ENCODE results near the gene ZBTB32.

ZBTB32 gene

GRCh38 chr19:35753634-35754369, 49.4 kb downstream of the ZBTB32 start:
- peaks cover 15% of the 10 kb centered on the region for H3K36me3 Mint-ChIP-seq (ENCODE audit: low read depth)
- TF ChIP-seq, protein P1, sequence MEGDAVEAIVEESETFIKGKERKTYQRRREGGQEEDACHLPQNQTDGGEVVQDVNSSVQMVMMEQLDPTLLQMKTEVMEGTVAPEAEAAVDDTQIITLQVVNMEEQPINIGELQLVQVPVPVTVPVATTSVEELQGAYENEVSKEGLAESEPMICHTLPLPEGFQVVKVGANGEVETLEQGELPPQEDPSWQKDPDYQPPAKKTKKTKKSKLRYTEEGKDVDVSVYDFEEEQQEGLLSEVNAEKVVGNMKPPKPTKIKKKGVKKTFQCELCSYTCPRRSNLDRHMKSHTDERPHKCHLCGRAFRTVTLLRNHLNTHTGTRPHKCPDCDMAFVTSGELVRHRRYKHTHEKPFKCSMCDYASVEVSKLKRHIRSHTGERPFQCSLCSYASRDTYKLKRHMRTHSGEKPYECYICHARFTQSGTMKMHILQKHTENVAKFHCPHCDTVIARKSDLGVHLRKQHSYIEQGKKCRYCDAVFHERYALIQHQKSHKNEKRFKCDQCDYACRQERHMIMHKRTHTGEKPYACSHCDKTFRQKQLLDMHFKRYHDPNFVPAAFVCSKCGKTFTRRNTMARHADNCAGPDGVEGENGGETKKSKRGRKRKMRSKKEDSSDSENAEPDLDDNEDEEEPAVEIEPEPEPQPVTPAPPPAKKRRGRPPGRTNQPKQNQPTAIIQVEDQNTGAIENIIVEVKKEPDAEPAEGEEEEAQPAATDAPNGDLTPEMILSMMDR (IDR thresholded peaks at IDR 0.05; ENCODE audit: unreplicated experiment in 3 of 3), result no peak
- H3K9me3 Mint-ChIP-seq, result no peaks in the 10 kb centered on the region
- H3K4me1 Mint-ChIP-seq, result peaks cover 25% of the 10 kb centered on the region
- H3K4me3 Mint-ChIP-seq, result peak overlapping the region; percentile 40 to 50 (median 44)
- peak overlapping the region in 2 of 3 experiments; percentile 55 to 83 for H3K27ac Mint-ChIP-seq
- peaks cover 11% of the 10 kb centered on the region for H3K27me3 Mint-ChIP-seq (ENCODE audit: low read depth)

DNA sequence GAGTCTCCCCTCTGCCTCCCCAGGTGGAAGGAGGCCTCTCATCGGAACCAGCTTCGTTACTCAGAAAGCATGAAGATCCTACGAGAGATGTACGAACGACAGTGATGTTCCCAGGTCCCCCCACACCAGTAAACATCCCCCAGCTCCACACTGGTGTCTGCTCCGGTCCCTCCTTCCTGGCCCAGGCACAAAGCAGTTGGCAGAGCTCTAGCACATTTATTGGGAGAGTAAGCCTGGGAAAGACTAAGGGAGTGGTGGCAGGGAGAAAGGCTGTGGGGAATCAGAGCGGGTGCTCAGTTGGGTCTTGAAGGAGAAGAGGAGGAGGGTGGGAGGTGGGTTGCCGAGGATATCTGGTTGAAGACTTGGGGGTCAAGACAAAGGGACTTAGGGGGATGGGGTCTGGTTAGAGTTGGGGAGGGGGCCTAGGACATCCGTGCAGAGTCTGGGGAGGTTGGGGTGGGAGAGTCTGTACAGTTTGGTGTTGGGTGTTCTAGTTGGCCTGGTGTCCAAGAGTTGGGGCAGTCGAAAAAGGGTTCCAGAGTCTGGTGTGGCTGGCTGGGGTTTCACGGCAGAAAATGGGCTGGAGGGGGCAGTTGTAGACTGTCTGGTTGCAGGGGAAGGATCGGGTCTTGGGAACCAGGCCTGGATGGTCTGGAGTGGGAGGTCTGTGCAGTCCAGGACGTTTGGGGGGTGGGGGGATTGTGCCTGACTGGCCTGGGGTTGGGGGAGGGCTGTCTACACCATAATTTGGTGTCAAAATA, 50.2 kb downstream of the ZBTB32 start:
- TF ChIP-seq, protein P1 (IDR thresholded peaks at IDR 0.05; ENCODE audit: unreplicated experiment in 3 of 3), result no peak

DNA sequence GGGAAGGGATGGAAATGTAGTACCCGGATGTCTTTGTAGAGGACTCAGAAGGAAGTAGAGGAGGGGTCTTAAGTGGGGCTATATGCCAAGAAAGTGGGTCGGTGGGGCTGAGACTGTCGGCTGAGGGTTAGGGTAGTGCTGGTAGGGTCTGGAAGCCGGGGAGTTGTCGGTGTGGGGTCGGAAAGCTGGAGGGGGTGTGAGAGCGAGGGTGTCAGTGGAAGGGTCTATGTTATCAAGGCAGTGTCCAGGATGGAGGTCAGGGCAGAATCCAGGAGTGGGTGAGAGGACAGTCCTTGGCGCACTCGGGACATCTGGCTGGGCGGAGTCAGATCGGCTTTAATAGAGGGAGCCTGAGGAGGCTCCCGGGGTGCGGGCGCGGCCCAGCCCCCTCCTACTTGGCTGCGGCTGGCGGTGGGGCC, 50.8 kb downstream of the ZBTB32 start:
- peaks cover 20% of the 10 kb centered on the region for H3K36me3 Mint-ChIP-seq (ENCODE audit: low read depth)
- H3K4me1 Mint-ChIP-seq, result peaks cover 32% of the 10 kb centered on the region
- peaks cover 11% of the 10 kb centered on the region for H3K27me3 Mint-ChIP-seq (ENCODE audit: low read depth)
- TF ChIP-seq, protein P1 (IDR thresholded peaks at IDR 0.05; ENCODE audit: unreplicated experiment in 3 of 3), result no peak
- H3K4me3 Mint-ChIP-seq, result peak overlapping the region; percentile 58 to 62 (median 61)
- H3K27ac Mint-ChIP-seq, result peak overlapping the region; percentile 47 to 83 (median 64)
- H3K9me3 Mint-ChIP-seq, result no peaks in the 10 kb centered on the region

More for the DNA sequence above, 50.2 kb downstream of the ZBTB32 start:
- Mint-ChIP-seq H3K27me3 (ENCODE audit: low read depth) (peaks cover 11% of the 10 kb centered on the region), H3K9me3 (no peaks in the 10 kb centered on the region), H3K4me3 (peak overlapping the region; percentile 58 to 62 (median 61)), H3K36me3 (ENCODE audit: low read depth) (peaks cover 18% of the 10 kb centered on the region), H3K27ac (peak overlapping the region; percentile 47 to 83 (median 64)), H3K4me1 (peaks cover 30% of the 10 kb centered on the region)

- TF ChIP-seq, protein P1 (IDR thresholded peaks at IDR 0.05; ENCODE audit: unreplicated experiment in 3 of 3), result no peak
- Mint-ChIP-seq H3K4me1 (peaks cover 32% of the 10 kb centered on the region), H3K9me3 (no peaks in the 10 kb centered on the region), H3K36me3 (ENCODE audit: low read depth) (peaks cover 20% of the 10 kb centered on the region), H3K27me3 (ENCODE audit: low read depth) (peaks cover 11% of the 10 kb centered on the region), H3K27ac (peak overlapping the region; percentile 80 to 97 (median 95)), H3K4me3 (peak overlapping the region; percentile 73 to 84 (median 81))
Measured at GRCh38 chr19:35755550-35756376, 51.4 kb downstream of the ZBTB32 start.

- Mint-ChIP-seq H3K36me3 (ENCODE audit: low read depth) (peaks cover 20% of the 10 kb centered on the region), H3K4me3 (peak within 1 kb of the TSS; percentile 92 to 97 (median 95))
Measured at GRCh38 chr19:35756377-35757230, 52.2 kb downstream of the ZBTB32 start, which contains the start of gene HSPB6. TSS of gene HSPB6 (minus strand) at chr19:35757029. CDS start at chr19:35757008, 21 bp downstream.

More at GRCh38 chr19:35756377-35757230, 52.2 kb downstream of the ZBTB32 start, which contains the start of gene HSPB6:
- Mint-ChIP-seq H3K27me3 (ENCODE audit: low read depth) (peaks cover 11% of the 10 kb centered on the region), H3K27ac (peak within 1 kb of the TSS; percentile 95 to 98 (median 97)), H3K9me3 (no peaks in the 10 kb centered on the region), H3K4me1 (peaks cover 32% of the 10 kb centered on the region)
- TF ChIP-seq, protein P1 (IDR thresholded peaks at IDR 0.05; ENCODE audit: unreplicated experiment in 3 of 3), result no peak

Data from nephron (organoid).